AG04449 (cell line): ENCODE data around the gene NMNAT3.

Source experiments
- CTCF ChIA-PET: fragments of 350-600 bp; formaldehyde crosslinking; extraction: SDS; loops from one replicate; lab custom pipeline; 2021; ENCODE audit warnings: antibody characterized with exemption; lab: Yijun Ruan, JAX
- POLR2A ChIA-PET: fragments of 400-600, 350-600 bp; formaldehyde crosslinking; extraction: SDS; loops from one replicate; lab custom pipeline; 2020; ENCODE audit warnings: antibody characterized with exemption, inconsistent platforms; lab: Yijun Ruan, JAX
- DNase-seq: peaks from one replicate; pipeline ENCODE4 v3.0.0-alpha.2; 2010; ENCODE audit warnings: low read depth, low spot score
- H3K4me3 ChIP-seq: 2 replicates; pipeline ENCODE4 v1.5.1; 2011; ENCODE audit warnings: low read depth, mild to moderate bottlenecking, control low read depth, low read length
- CTCF ChIP-seq: IDR thresholded peaks from one replicate; pipeline ENCODE4 v1.5.1; 2011; ENCODE audit warnings: mild to moderate bottlenecking, moderate library complexity, low read length, control low read depth, inconsistent platforms; ENCODE audit not compliant: insufficient read depth; ENCODE audit errors: missing control alignments

Gene NMNAT3

GRCh38 chr3:139691619-139692018 is 13.8 kb upstream of the NMNAT3 start:
- no peak overlapping the region for H3K4me3 ChIP-seq
- no peak for TF ChIP-seq CTCF
- no peak for DNase-seq
- ChIA-PET CTCF (no interaction called here), POLR2A (no interaction called here)

GRCh38 chr3:139689708-139690228 is 12.0 kb upstream of the NMNAT3 start:
- no peak for DNase-seq
- H3K4me3 ChIP-seq = no peak overlapping the region
- ChIA-PET POLR2A (no interaction called here), CTCF (no interaction called here)
- no peak for TF ChIP-seq CTCF

GRCh38 chr3:139689122-139689521 is 11.3 kb upstream of the NMNAT3 start:
- DNase-seq = no peak
- TF ChIP-seq CTCF = no peak
- CTCF ChIA-PET = no interaction called here
- no peak overlapping the region for H3K4me3 ChIP-seq
- POLR2A ChIA-PET = no interaction called here

GRCh38 chr3:139687431-139687830 is 9.7 kb upstream of the NMNAT3 start:
- DNase-seq = no peak
- no peak for TF ChIP-seq CTCF
- no peak overlapping the region for H3K4me3 ChIP-seq
- ChIA-PET CTCF (interaction anchor here (1.1 kb wide), 1 partner anchor 260 kb away, joined by 3 read pairs; no protein-coding TSS in a partner anchor), POLR2A (no interaction called here)

GRCh38 chr3:139686624-139687023 is 8.9 kb upstream of the NMNAT3 start:
- DNase-seq = no peak
- TF ChIP-seq CTCF = no peak
- no peak overlapping the region for H3K4me3 ChIP-seq
- ChIA-PET CTCF (no interaction called here), POLR2A (no interaction called here)

- CTCF ChIA-PET = no interaction called here
- TF ChIP-seq CTCF = no peak
- DNase-seq = no peak
- H3K4me3 ChIP-seq = no peak overlapping the region
- POLR2A ChIA-PET = no interaction called here
Observed at GRCh38 chr3:139686206-139686605, 8.4 kb upstream of the NMNAT3 start.
